Body of pancreas (tissue), 4 donors: ENCODE data around the gene APOBEC3B.

ENCODE experiments used
- POLR2A ChIP-seq, 3 donors: fragments of 450-650 bp; IDR thresholded peaks; one replicate each; pipeline ENCODE4 v1.6.1; 2016; ENCODE audit warnings: antibody characterized with exemption in 3 of 3, mild to moderate bottlenecking in 2 of 3
- TF ChIP-seq, protein P1 (sequence below), 7 experiments: fragments of 450-650 bp in 4 of 7; fragments of 200-600 bp in 3 of 7; sonication (generic) in 3 of 7; IDR thresholded peaks; one replicate each; pipeline ENCODE4 v1.5.1; 2016 to 2019; ENCODE audit warnings: antibody characterized with exemption in 7 of 7

DNA sequence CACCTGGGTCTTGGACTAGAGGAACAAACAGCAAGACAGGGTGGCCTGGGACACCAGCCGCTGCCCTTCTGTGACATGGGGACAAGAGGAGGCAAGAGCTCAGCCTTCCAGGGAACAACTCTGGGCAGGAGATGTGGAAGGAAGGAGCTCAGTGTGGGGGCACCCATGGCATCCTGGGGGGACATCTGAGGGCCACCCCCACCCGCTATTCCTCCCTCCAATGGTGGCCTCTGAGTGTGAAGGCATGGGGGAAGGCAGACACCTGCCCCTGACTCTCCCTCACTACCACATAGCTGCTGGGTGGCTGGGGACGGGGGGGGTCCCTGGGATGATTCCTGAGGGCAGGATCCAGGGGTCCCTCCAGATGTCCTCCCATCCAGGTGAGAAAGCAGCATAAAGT lies 4.5 kb downstream of the APOBEC3B start:
- TF ChIP-seq POLR2A (IDR thresholded peaks at IDR 0.05), result no peak
- TF ChIP-seq, protein P1, sequence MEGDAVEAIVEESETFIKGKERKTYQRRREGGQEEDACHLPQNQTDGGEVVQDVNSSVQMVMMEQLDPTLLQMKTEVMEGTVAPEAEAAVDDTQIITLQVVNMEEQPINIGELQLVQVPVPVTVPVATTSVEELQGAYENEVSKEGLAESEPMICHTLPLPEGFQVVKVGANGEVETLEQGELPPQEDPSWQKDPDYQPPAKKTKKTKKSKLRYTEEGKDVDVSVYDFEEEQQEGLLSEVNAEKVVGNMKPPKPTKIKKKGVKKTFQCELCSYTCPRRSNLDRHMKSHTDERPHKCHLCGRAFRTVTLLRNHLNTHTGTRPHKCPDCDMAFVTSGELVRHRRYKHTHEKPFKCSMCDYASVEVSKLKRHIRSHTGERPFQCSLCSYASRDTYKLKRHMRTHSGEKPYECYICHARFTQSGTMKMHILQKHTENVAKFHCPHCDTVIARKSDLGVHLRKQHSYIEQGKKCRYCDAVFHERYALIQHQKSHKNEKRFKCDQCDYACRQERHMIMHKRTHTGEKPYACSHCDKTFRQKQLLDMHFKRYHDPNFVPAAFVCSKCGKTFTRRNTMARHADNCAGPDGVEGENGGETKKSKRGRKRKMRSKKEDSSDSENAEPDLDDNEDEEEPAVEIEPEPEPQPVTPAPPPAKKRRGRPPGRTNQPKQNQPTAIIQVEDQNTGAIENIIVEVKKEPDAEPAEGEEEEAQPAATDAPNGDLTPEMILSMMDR (IDR thresholded peaks at IDR 0.05), result no peak
